ENCODE measurements around the gene SERPINA4.

DNA sequence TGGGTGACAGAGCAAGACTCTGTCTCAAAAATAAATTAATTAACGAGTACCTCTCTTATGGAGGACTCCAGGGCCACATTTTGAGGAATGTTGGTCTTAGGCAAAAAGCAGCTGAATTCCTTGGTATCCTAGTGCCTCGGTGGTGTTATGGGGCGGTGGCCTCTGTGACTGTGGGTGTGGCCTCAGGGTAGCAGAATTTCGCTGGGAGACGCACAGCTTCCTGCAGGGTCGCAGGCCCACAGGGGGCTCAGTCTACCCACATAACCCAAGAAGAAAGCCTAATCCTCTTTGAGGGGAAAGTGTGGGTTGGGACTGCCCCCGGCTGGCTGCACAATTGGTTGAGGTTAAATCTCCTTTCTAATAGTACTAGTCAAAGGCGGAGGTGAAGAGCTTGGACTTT, 11.2 kb upstream of the SERPINA4 start:
- TF ChIP-seq NFIC (IDR thresholded peaks at IDR 0.05; ENCODE audit: borderline replicate concordance) = no peak
- TF ChIP-seq, protein P1, sequence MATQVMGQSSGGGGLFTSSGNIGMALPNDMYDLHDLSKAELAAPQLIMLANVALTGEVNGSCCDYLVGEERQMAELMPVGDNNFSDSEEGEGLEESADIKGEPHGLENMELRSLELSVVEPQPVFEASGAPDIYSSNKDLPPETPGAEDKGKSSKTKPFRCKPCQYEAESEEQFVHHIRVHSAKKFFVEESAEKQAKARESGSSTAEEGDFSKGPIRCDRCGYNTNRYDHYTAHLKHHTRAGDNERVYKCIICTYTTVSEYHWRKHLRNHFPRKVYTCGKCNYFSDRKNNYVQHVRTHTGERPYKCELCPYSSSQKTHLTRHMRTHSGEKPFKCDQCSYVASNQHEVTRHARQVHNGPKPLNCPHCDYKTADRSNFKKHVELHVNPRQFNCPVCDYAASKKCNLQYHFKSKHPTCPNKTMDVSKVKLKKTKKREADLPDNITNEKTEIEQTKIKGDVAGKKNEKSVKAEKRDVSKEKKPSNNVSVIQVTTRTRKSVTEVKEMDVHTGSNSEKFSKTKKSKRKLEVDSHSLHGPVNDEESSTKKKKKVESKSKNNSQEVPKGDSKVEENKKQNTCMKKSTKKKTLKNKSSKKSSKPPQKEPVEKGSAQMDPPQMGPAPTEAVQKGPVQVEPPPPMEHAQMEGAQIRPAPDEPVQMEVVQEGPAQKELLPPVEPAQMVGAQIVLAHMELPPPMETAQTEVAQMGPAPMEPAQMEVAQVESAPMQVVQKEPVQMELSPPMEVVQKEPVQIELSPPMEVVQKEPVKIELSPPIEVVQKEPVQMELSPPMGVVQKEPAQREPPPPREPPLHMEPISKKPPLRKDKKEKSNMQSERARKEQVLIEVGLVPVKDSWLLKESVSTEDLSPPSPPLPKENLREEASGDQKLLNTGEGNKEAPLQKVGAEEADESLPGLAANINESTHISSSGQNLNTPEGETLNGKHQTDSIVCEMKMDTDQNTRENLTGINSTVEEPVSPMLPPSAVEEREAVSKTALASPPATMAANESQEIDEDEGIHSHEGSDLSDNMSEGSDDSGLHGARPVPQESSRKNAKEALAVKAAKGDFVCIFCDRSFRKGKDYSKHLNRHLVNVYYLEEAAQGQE (IDR thresholded peaks at IDR 0.05; ENCODE audit: low read depth, low read length) = no peak
- TF ChIP-seq GABPA (IDR thresholded peaks at IDR 0.05; ENCODE audit: low read depth) = no peak
- TF ChIP-seq, protein P2, sequence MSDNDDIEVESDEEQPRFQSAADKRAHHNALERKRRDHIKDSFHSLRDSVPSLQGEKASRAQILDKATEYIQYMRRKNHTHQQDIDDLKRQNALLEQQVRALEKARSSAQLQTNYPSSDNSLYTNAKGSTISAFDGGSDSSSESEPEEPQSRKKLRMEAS (IDR thresholded peaks at IDR 0.05; ENCODE audit: low read depth) = no peak
- no peak for TF ChIP-seq RCOR1 (IDR thresholded peaks at IDR 0.05; ENCODE audit: low read length)
- TF ChIP-seq CTCF (IDR thresholded peaks at IDR 0.05) = no peak
- TF ChIP-seq POLR2AphosphoS5 (IDR thresholded peaks at IDR 0.05; ENCODE audit: low read depth, low read length) = no peak
- TF ChIP-seq EZH2phosphoT487 (IDR thresholded peaks at IDR 0.05; ENCODE audit: borderline replicate concordance, low read depth) = no peak
- TF ChIP-seq RFX5 (IDR thresholded peaks at IDR 0.05; ENCODE audit: low read length) = no peak
- no peak for TF ChIP-seq TEAD4 (IDR thresholded peaks at IDR 0.05; ENCODE audit: borderline replicate concordance, insufficient read depth)
- TF ChIP-seq EP300 (IDR thresholded peaks at IDR 0.05; ENCODE audit: borderline replicate concordance in 1 of 2, low read depth in 1 of 2, low read length in 1 of 2) = no peak
- no peak for TF ChIP-seq FOXJ3 (CRISPR knock-in tag; IDR thresholded peaks at IDR 0.05)

All from SK-N-SH (cell line).